Liver (tissue), 9 donors: ENCODE measurements around the gene ELAVL2. TPM values are rescaled to one million over a fixed set of nuclear protein-coding genes. Genes with fewer than 3 reads are reported as not detected.

Experiments
- DNase-seq: peaks from one replicate; pipeline ENCODE4 v3.0.0-alpha.2; 2017; ENCODE audit warnings: low spot score
- H3K27ac ChIP-seq, 2 donors: one replicate each; pipeline ENCODE4 v1.7.0; 2013; ENCODE audit warnings: inconsistent platforms in 2 of 2, low read length in 2 of 2, control low read depth in 1 of 2, low read depth in 1 of 2, mild to moderate bottlenecking in 1 of 2
- H3K27me3 ChIP-seq, 4 donors: one replicate each; pipeline versions ENCODE4 v1.6.1 to v1.7.0; 2013; ENCODE audit warnings: low read length in 3 of 4, inconsistent platforms in 1 of 4, mild to moderate bottlenecking in 1 of 4, moderate library complexity in 1 of 4; ENCODE audit not compliant: control insufficient read depth in 4 of 4, insufficient read depth in 4 of 4
- H3K36me3 ChIP-seq, 4 donors: one replicate each; pipeline versions ENCODE4 v1.6.1 to v1.7.0; 2013; ENCODE audit warnings: low read length in 3 of 4, mild to moderate bottlenecking in 3 of 4, low read depth in 1 of 4, moderate library complexity in 1 of 4; ENCODE audit not compliant: control insufficient read depth in 4 of 4, insufficient read depth in 3 of 4
- H3K4me1 ChIP-seq, 4 donors: one replicate each; pipeline versions ENCODE4 v1.6.1 to v1.7.0; 2013; ENCODE audit warnings: low read length in 3 of 4, mild to moderate bottlenecking in 3 of 4, moderate library complexity in 1 of 4; ENCODE audit not compliant: control insufficient read depth in 4 of 4, insufficient read depth in 4 of 4
- H3K4me3 ChIP-seq, 3 donors: one replicate each; pipeline versions ENCODE4 v1.6.1 to v1.7.0; 2013; ENCODE audit warnings: low read length in 3 of 3, control low read depth in 1 of 3, low read depth in 1 of 3, mild to moderate bottlenecking in 1 of 3
- H3K9ac ChIP-seq, 2 donors: one replicate each; pipeline ENCODE4 v1.7.0; 2013; ENCODE audit warnings: low read length in 2 of 2, mild to moderate bottlenecking in 2 of 2, moderate library complexity in 2 of 2, control low read depth in 1 of 2, low read depth in 1 of 2
- H3K9me3 ChIP-seq, 4 donors: one replicate each; pipeline versions ENCODE4 v1.6.1 to v1.7.0; 2013; ENCODE audit warnings: low read length in 3 of 4; ENCODE audit not compliant: control insufficient read depth in 4 of 4
- ATF3 ChIP-seq: IDR thresholded peaks from 2 replicates; pipeline ENCODE4 v1.6.1; 2016; ENCODE audit warnings: antibody characterized with exemption
- EGR1 ChIP-seq, 2 donors: IDR thresholded peaks; 2 replicates each; pipeline ENCODE4 v1.6.1; 2016 to 2018; ENCODE audit warnings: antibody characterized with exemption in 2 of 2, low read depth in 2 of 2
- FOXA1 ChIP-seq: IDR thresholded peaks from 2 replicates; pipeline ENCODE4 v1.6.1; 2016; ENCODE audit warnings: antibody characterized with exemption
- FOXA2 ChIP-seq: IDR thresholded peaks from 2 replicates; pipeline ENCODE4 v1.6.1; 2016; ENCODE audit warnings: antibody characterized with exemption
- GABPA ChIP-seq, 2 donors: IDR thresholded peaks in 1 of 2; conservative IDR thresholded peaks in 1 of 2; 2 replicates each; pipeline ENCODE4 v1.6.1; 2016; ENCODE audit warnings: antibody characterized with exemption in 2 of 2, mild to moderate bottlenecking in 1 of 2, moderate library complexity in 1 of 2
- HNF4A ChIP-seq, 2 donors: conservative IDR thresholded peaks; 2 replicates each; pipeline ENCODE4 v1.6.1; 2016; ENCODE audit warnings: antibody characterized with exemption in 2 of 2, mild to moderate bottlenecking in 2 of 2
- HNF4G ChIP-seq: IDR thresholded peaks from 2 replicates; pipeline ENCODE4 v1.6.1; 2016; ENCODE audit warnings: antibody characterized with exemption
- NR2F2 ChIP-seq: IDR thresholded peaks from 2 replicates; pipeline ENCODE4 v1.6.1; 2016; ENCODE audit warnings: antibody characterized with exemption
- RXRA ChIP-seq, 2 donors: IDR thresholded peaks; 2 replicates each; pipeline ENCODE4 v1.6.1; 2017 to 2018; ENCODE audit warnings: antibody characterized with exemption in 2 of 2, mild to moderate bottlenecking in 1 of 2
- SP1 ChIP-seq: IDR thresholded peaks from 2 replicates; pipeline ENCODE4 v1.6.1; 2018; ENCODE audit warnings: antibody characterized with exemption, mild to moderate bottlenecking
- TAF1 ChIP-seq: conservative IDR thresholded peaks from 2 replicates; pipeline ENCODE4 v1.6.1; 2016; ENCODE audit warnings: antibody characterized with exemption, mild to moderate bottlenecking
- YY1 ChIP-seq: IDR thresholded peaks from 2 replicates; pipeline ENCODE4 v1.6.1; 2016; ENCODE audit warnings: antibody characterized with exemption, mild to moderate bottlenecking
- ZBTB33 ChIP-seq: IDR thresholded peaks from 2 replicates; pipeline ENCODE4 v1.6.1; 2016; ENCODE audit warnings: antibody characterized with exemption
- WGBS: extraction: QIAGEN DNeasy Blood & Tissue Kit; methylation state at CpG from one replicate; pipeline ENCODE4 v1.1.7; 2013; 5-methylcytosine and 5-hydroxymethylcytosine counted together
- polyA plus RNA-seq, 2 donors: library from polyadenylated mRNA; stranded (reverse) in 1 of 2; unstranded in 1 of 2; fragments of 200-250 nt in 1 of 2; fragments of >200 nt in 1 of 2; fragmentation: Nextera tagmentation in 1 of 2; extraction: Ambion mirVana in 1 of 2; gene quantifications; one replicate each; pipeline versions ENCODE4 v1.2.1 to v1.2.3, GENCODE V29; 2013 to 2015
- total RNA-seq, 2 donors: library from RNA; depleted of rRNA; stranded (reverse); fragments of >200 nt; gene quantifications; one replicate each; pipeline ENCODE4 v1.2.3, GENCODE V29; 2014
- TF ChIP-seq, protein P1 (sequence below): fragments of 150-350 bp; IDR thresholded peaks from 2 replicates; pipeline ENCODE4 v1.5.1; 2017; ENCODE audit warnings: improper control_type of control experiment, low read depth, low read length; ENCODE audit not compliant: missing input control
- TF ChIP-seq, protein P2 (sequence below): IDR thresholded peaks from 2 replicates; pipeline ENCODE4 v1.6.1; 2016; ENCODE audit warnings: antibody characterized with exemption, mild to moderate bottlenecking
- TF ChIP-seq, protein P3 (sequence below): IDR thresholded peaks from 2 replicates; pipeline ENCODE4 v1.6.1; 2016; ENCODE audit warnings: antibody characterized with exemption
- donor health status: healthy.
- donor health status: healthy.
- donor health status: healthy.
- donor health status: healthy.
- donor health status: healthy.

ELAVL2 gene
- under 1 TPM in 1 of 2 donors, not detected in 1; 0.19 TPM for total RNA-seq
- polyA plus RNA-seq: not detected

DNA sequence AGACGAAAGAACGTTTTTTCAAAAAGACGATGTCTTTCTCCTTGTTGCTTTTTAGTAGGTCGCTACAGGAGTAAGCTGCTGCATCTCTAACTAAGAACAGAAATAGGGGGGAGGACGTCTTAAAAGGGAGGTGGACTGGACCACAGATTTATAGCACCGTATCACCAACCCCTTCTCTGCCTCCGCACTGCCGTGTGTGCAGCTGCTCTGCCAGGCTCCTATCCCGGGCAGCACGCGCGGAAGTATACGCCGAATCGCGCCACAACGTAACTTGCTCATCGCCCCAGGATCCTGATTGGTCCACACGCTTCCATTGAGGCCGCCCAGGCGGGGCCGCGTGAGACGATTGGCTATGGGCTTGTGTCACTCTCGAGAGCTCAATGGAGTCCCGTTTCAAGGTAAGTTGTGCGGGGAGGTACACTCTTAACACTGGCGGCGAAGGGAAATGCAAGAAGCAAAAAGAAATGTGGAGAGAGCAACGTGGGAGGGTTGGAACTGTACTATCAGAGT is at the start of gene ELAVL2:
Gene ELAVL2, minus strand, starts transcription at position 121 of the 510 bp plus-strand sequence. CDS start 64,006 bp downstream, outside the sequence.
- peaks cover 9 to 30% (median 15%) of the 10 kb centered on the region in 4 donors for H3K4me1 ChIP-seq

GRCh38 chr9:23858234-23858633 is 32.2 kb upstream of the ELAVL2 start:
- H3K4me1 ChIP-seq: no peaks in the 10 kb centered on the region
- 61% methylated on average over 3 of the region's 3 CpGs for WGBS
- no peaks in the 10 kb centered on the region for H3K9me3 ChIP-seq
- no peak overlapping the region for H3K9ac ChIP-seq
- no peaks in the 10 kb centered on the region for H3K36me3 ChIP-seq
- no peaks in the 10 kb centered on the region for H3K27me3 ChIP-seq
- no peak for DNase-seq
- no peak overlapping the region for H3K27ac ChIP-seq
- no peak overlapping the region for H3K4me3 ChIP-seq
- TF ChIP-seq RXRA (IDR thresholded peaks at IDR 0.05) (no peak), TAF1 (no peak), YY1 (no peak), ATF3 (no peak), ZBTB33 (no peak), GABPA (IDR thresholded peaks at IDR 0.05 in 1 of 2, conservative IDR thresholded peaks at IDR 0.05 in 1 of 2) (no peak), NR2F2 (no peak), SP1 (no peak), HNF4A (conservative IDR thresholded peaks at IDR 0.05) (no peak), FOXA2 (no peak), EGR1 (IDR thresholded peaks at IDR 0.05; ENCODE audit: low read depth in 2 of 2) (no peak)
- TF ChIP-seq, protein P1, sequence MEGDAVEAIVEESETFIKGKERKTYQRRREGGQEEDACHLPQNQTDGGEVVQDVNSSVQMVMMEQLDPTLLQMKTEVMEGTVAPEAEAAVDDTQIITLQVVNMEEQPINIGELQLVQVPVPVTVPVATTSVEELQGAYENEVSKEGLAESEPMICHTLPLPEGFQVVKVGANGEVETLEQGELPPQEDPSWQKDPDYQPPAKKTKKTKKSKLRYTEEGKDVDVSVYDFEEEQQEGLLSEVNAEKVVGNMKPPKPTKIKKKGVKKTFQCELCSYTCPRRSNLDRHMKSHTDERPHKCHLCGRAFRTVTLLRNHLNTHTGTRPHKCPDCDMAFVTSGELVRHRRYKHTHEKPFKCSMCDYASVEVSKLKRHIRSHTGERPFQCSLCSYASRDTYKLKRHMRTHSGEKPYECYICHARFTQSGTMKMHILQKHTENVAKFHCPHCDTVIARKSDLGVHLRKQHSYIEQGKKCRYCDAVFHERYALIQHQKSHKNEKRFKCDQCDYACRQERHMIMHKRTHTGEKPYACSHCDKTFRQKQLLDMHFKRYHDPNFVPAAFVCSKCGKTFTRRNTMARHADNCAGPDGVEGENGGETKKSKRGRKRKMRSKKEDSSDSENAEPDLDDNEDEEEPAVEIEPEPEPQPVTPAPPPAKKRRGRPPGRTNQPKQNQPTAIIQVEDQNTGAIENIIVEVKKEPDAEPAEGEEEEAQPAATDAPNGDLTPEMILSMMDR: no peak
- TF ChIP-seq, protein P2, sequence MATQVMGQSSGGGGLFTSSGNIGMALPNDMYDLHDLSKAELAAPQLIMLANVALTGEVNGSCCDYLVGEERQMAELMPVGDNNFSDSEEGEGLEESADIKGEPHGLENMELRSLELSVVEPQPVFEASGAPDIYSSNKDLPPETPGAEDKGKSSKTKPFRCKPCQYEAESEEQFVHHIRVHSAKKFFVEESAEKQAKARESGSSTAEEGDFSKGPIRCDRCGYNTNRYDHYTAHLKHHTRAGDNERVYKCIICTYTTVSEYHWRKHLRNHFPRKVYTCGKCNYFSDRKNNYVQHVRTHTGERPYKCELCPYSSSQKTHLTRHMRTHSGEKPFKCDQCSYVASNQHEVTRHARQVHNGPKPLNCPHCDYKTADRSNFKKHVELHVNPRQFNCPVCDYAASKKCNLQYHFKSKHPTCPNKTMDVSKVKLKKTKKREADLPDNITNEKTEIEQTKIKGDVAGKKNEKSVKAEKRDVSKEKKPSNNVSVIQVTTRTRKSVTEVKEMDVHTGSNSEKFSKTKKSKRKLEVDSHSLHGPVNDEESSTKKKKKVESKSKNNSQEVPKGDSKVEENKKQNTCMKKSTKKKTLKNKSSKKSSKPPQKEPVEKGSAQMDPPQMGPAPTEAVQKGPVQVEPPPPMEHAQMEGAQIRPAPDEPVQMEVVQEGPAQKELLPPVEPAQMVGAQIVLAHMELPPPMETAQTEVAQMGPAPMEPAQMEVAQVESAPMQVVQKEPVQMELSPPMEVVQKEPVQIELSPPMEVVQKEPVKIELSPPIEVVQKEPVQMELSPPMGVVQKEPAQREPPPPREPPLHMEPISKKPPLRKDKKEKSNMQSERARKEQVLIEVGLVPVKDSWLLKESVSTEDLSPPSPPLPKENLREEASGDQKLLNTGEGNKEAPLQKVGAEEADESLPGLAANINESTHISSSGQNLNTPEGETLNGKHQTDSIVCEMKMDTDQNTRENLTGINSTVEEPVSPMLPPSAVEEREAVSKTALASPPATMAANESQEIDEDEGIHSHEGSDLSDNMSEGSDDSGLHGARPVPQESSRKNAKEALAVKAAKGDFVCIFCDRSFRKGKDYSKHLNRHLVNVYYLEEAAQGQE: no peak

More for the DNA sequence above, at the start of gene ELAVL2:
- Histone ChIP-seq H3K9ac (no peak within 1 kb of the TSS), H3K36me3 (no peaks in the 10 kb centered on the region), H3K27me3 (peaks cover 0 to 26% (median 13%) of the 10 kb centered on the region in 4 donors), H3K9me3 (peaks cover 0 to 11% (median 2%) of the 10 kb centered on the region in 4 donors), H3K4me3 (peak within 1 kb of the TSS in 1 of 3 donors; percentile 29), H3K27ac (no peak within 1 kb of the TSS)
- TF ChIP-seq ATF3 (no peak), HNF4G (no peak), TAF1 (no peak), YY1 (peak; percentile 32), GABPA (IDR thresholded peaks at IDR 0.05 in 1 of 2, conservative IDR thresholded peaks at IDR 0.05 in 1 of 2) (no peak), SP1 (peak; percentile 50), FOXA1 (no peak), HNF4A (conservative IDR thresholded peaks at IDR 0.05) (no peak), FOXA2 (no peak), NR2F2 (no peak)
- TF ChIP-seq, protein P2: no peak
- TF ChIP-seq, protein P3, sequence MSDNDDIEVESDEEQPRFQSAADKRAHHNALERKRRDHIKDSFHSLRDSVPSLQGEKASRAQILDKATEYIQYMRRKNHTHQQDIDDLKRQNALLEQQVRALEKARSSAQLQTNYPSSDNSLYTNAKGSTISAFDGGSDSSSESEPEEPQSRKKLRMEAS: no peak
- peak; percentile 78 for DNase-seq
- WGBS: 5% methylated on average over 30 of the region's 30 CpGs
